ENCODE results near the gene TTN.

Gene TTN

DNA sequence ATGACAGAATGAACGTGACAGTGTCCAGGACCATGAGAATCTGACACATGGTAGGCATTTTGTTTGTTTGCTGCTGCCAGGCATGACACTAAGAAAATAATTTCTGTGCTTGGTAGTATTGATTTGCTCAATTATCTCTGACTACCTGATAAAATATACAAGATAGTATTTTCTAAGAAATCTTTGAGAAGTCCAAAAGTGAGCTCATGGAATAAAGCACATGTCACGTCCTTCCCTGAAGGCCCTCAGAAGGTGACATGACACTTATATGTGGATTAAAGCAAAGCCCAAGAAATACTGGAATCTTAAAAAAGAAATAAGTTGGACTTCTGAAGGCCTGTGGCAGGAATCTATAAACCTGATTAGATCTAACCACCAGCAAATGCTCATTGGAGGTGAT is 3.8 kb upstream of the TTN start:
- DNase-seq, result no peak

DNA sequence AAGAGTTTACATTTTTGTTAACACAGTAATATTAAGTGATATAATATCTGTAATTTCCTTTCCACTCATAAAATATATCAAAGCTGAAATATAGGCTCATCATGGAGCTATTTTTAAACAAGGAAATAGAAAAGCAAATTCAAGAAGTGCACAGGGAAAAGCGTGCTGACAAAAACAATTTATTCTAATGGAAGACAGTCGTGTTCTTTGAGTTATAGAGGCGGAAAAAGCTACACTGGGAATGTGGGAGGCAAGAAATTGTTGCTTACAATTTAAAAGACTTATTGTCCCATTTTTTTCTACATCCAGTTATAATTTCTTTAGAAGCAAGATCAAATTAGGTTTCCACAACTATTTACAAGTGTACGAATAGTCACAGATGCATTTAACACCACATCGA is 3.2 kb upstream of the TTN start:
- DNase-seq, result no peak

- DNase-seq, result no peak
Measured at GRCh38 chr2:178806543-178806942, 680 bp downstream of the TTN start.

DNA sequence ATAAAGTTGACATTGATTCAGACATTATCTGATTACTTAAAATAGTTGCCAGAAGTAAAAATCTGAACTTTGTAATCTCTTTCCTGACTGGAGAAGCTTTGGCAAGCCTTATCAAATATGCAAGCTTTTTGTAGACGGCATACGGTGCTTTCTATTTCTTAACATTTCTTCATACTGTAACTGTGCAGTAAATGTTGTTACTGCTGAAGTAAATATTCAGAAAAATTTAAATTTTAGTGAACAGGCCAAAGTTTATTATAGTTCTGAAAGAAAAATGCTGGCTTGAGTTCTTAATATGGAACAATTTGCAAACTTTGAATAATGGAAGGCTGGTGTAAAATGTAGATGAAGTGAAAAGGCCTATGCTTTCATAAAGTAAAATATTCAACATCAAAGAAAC is 1.8 kb downstream of the TTN start:
- DNase-seq, result no peak

DNA sequence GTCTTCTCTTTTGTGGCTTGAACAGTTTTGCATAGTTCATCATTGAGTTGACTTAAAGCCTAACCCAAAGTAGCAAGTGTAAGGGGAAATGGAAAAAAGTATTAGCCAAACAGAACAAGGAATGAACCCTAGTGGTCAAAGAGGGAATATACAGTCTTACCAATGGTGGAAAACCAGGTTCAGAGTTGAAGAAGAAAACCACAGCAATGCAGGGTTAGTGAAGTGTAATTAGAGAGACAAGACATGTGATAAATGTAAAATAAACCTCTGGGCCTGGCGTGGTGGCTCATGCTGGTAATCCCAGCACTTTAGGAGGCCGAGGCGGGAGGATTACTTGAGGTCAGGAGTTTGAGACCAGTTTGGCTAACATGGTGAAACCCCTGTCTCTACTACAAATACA is 2.4 kb downstream of the TTN start:
- no peak for DNase-seq

DNA sequence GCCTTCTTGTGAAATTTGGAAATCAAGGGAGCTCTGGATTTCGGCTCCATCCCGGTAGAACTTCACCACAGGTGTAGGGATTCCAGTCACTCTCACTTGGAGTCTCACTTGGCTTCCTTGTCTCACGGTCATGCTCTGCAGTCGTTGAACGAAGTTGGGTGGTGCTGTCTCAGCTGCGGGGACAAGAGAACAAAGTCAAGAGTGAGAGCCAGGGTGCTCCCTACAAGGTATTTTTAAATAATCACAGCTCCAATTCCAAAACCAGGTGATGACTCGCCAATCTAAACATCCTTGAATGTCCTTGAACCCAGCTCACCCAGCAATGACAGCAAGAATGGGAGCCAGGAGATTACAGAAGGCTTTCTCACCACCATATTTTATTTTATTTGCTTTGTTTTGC is 6.7 kb downstream of the TTN start:
- DNase-seq, result no peak

- no peak for DNase-seq
Measured at GRCh38 chr2:178799305-178799704, 7.9 kb downstream of the TTN start.

DNA sequence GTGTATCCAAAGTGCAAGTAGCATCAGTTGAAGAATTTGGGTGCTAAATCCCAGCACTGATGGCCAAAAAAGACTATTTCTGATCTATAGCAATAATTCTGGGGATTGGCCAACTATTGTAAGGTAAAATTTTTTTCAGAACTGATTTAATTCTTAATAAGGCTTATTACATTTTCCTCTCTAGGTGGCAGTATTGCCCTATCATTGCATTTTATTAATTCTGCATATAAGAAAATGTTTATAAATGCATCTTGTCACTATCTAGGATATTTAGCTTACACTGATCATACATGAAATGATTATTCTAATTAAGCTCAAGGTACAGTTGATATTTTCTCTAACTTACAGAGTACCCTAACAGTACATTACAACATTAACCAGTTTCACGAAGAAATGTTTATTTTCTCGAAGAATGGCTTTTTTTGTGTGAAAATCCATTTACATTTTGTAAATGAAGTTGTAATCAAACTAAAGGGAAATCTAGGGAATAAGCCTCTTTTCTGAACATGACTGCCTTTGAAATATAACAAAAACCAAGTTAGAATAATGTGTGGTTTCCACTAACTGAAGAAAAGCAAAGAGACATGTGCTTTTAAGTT is 11.0 kb downstream of the TTN start:
- DNase-seq, result no peak

- no peak for DNase-seq
Measured at GRCh38 chr2:178787934-178788333, 19.3 kb downstream of the TTN start.

DNA sequence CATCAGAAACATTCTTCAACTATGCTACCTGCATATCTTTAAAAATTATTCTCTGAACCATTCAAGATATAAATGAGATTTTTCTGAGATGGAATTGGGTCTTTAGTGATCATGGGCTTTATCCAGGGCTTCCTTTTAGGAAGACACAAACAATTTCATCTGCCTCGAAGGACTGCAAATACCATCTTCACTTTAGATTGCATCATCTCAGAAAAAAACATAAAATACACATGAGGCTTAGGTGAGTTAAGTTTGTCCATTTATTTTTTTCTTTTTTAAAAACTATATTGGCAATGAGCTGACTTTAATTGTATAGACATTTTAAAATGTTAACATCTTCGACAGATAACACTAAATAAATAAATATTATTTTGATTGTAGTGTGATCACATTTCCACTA is 20.1 kb downstream of the TTN start:
- DNase-seq, result no peak

DNA sequence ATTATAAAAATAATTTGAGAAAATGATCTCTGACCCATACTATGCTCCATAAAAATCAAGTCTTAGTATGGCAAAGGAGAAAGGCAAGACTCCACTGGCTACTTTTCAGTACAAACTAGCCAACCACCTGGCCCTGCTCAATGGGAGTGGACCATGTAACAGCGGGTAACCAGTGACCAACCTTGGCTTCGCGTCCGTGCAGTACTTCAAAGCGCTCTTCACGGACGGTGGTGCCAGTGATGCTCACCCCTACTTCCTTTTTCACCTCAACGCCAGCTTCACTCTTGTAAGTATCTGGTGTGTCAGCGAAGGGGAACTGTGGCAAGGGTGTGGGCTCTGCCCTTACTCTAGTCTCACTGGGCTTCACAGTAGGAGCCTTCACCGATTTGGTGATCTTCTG is 23.3 kb downstream of the TTN start:
- no peak for DNase-seq

DNA sequence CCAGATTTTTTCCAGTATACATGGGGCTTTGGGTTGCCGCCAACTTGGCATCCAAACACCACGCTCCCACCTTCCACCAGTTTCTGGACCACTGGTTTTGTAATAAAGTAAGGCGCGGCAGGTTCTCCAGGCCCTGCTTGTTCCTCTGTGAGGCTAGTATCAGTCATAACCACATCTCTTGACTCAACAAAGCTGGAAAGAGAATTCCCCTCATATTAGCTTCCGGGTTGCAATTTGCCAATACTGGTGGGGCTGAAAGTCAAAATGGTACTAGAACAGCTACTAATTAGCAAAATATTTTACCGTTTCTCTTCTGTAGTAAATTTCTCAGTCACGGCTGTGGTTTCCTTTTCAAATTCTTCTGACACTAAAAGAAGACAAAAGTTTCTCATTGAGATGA is 25.0 kb downstream of the TTN start:
- no peak for DNase-seq

- DNase-seq, result no peak
Measured at GRCh38 chr2:178777577-178777976, 29.6 kb downstream of the TTN start.

- DNase-seq, result no peak
Measured at GRCh38 chr2:178776751-178777150, 30.5 kb downstream of the TTN start.

GRCh38 chr2:178775975-178776374 is 31.2 kb downstream of the TTN start:
- no peak for DNase-seq

DNA sequence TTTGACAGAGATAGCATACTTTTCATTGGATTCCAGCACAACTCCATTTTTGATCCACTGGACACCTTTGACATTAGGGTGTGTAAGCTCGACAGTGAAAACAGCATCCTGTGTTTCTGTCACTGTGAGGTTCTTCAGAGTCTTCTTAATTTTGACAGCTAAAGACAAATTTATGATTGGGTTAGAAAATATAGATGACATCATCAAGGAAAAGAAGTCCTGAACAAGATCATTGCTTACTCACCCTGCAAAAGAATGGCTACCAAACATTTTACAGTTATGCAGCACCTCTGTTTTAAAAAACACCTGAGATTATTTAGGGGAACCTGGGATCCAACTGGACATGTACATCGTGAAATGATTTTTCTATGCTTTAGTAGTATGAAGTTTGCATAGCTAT is 36.7 kb downstream of the TTN start:
- no peak for DNase-seq

DNA sequence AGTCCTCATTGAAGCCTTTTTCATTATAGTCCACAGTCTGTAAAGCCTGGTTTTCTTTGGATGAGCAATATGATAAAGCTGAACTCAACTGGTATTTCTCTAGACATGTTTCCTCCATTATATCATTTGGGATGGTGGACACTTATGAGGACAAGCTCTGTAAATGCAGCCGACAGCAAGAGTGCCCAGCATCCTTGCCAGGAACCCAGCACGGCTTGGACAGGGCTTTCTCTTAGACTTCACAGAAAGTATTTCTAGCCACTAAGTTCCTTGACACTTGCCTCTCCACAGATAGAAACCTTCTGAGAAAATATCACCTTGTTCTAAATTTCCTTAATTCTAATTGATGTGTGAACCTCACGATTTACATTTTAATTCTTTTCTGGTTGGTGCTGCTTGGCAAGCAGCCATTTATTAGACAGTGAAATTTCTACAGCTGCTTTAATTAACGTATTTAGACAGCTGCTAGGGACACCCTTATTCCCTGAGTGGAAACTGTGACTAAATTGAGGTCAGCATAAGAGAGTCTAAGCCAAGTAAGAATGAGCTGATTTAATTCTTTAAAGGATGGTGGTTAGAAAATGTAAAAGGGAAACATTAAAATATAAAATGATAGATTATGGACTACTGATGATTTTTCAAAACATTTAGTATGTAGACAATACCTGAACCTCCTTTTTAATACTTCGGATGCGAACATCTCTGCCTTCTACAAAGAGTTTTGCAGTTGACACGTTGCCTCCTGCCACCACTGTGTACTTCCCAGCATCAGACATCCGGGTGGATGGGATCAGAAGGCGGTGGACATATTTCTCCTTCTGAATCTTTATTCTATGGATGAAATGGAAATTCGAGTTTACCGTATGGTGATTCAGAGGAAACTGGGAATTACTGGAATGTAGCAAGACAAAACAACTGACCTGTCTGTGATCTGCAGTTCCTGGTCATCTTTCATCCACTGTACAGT is 39.8 kb downstream of the TTN start:
- no peak for DNase-seq

GRCh38 chr2:178764097-178764496 is 43.1 kb downstream of the TTN start:
- DNase-seq, result no peak

- peak in 2 of 5 donors; percentile 12 to 33 for DNase-seq
Measured at GRCh38 chr2:178761759-178762371, 45.4 kb downstream of the TTN start.

- no peak for DNase-seq
Measured at GRCh38 chr2:178756843-178757242, 50.4 kb downstream of the TTN start.

- no peak for DNase-seq
Measured at GRCh38 chr2:178756343-178756742, 50.9 kb downstream of the TTN start.

GRCh38 chr2:178747767-178748166 is 59.5 kb downstream of the TTN start:
- DNase-seq, result no peak

DNA sequence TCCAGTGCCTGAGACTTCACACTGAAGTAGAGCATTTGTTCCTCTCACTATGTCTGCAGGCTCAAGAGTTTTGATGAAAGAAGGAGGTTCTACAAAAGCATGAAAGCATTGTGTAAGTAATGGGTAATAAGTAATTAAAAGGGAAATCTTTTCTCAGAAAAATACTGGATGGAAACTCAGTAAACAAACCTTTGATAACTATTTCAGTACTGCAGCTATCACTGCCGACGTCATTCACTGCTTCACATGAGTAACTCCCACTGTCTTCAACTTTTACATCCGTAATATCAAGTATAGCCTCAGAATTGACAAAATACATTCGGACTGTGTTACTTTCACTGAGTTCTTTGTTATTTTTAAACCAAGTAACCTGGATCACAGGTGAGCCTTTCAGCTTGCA is 72.7 kb downstream of the TTN start:
- DNase-seq, result no peak

DNA sequence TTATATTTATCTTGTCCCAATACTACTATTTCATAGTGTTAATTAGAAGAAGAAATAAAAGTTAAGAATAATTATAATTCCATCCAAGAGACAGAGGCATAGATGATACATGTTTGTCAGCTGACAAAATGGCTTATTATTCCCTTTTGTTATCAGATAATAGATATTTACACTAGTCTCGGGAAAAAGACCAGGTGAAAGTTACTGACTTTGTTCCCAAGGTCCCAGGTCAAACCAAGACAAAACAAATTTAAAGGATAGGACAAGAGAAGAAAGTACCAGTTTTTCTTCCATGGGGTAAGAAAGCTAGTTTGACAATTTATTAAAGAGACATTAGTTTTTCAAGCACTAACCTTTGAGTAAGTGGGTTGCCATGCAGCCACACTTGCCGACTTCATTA is 73.2 kb downstream of the TTN start:
- DNase-seq, result no peak

All from T-helper 1 cell (primary cell).